GM21381 (cell line): ENCODE results near the gene KIF26B.
"Not testable (repeated sequence)": the region's sequence is repeated elsewhere in the genome, so short reads cannot be mapped to it uniquely, and the experiment has no call there.

Experiments
- ATAC-seq: cut with Tn5 transposase; IDR thresholded peaks from one replicate; pipeline ENCODE4 v1.9.1; 2021; ENCODE audit warnings: mild to moderate bottlenecking, moderate library complexity; ENCODE audit not compliant: unreplicated experiment

KIF26B gene

GRCh38 chr1:245687636-245688535, 533.1 kb downstream of the KIF26B start:
- no peak for ATAC-seq

- no peak for ATAC-seq
These were observed 534.0 kb downstream of the KIF26B start for GRCh38 chr1:245688536-245689453.

- ATAC-seq: no peak
These were observed 535.4 kb downstream of the KIF26B start for GRCh38 chr1:245690156-245690690.

GRCh38 chr1:245690946-245691541, 536.3 kb downstream of the KIF26B start:
- ATAC-seq: no peak

- ATAC-seq: no peak
These were observed 537.1 kb downstream of the KIF26B start for GRCh38 chr1:245691897-245692296.

GRCh38 chr1:245692318-245692717, 537.5 kb downstream of the KIF26B start:
- no peak for ATAC-seq

- no peak for ATAC-seq
These were observed 538.5 kb downstream of the KIF26B start for GRCh38 chr1:245693116-245693793.

GRCh38 chr1:245693941-245694752, 539.4 kb downstream of the KIF26B start:
- ATAC-seq: no peak

GRCh38 chr1:245694753-245695195, 540.0 kb downstream of the KIF26B start:
- no peak for ATAC-seq

- ATAC-seq: no peak
These were observed 540.4 kb downstream of the KIF26B start for GRCh38 chr1:245695211-245695610.

- ATAC-seq: not testable (repeated sequence)
These were observed 540.9 kb downstream of the KIF26B start for GRCh38 chr1:245695701-245696100.

- no peak for ATAC-seq
These were observed 543.3 kb downstream of the KIF26B start for GRCh38 chr1:245698116-245698515.

GRCh38 chr1:245698860-245699259, 544.1 kb downstream of the KIF26B start:
- ATAC-seq: no peak

- ATAC-seq: no peak
These were observed 545.8 kb downstream of the KIF26B start for GRCh38 chr1:245700631-245701030.

- no peak for ATAC-seq
These were observed 546.8 kb downstream of the KIF26B start for GRCh38 chr1:245701631-245702030.

GRCh38 chr1:245702346-245702745, 547.6 kb downstream of the KIF26B start:
- ATAC-seq: no peak

GRCh38 chr1:245704341-245704740, 549.6 kb downstream of the KIF26B start:
- ATAC-seq: no peak

- ATAC-seq: no peak
These were observed 550.0 kb downstream of the KIF26B start for GRCh38 chr1:245704765-245705164.

- no peak for ATAC-seq
These were observed 553.2 kb downstream of the KIF26B start for GRCh38 chr1:245707941-245708340.
